HG03575 (cell line): ENCODE results near the gene NR3C1.

Experiments
- ATAC-seq: cut with Tn5 transposase; IDR thresholded peaks from one replicate; pipeline ENCODE4 v1.9.1; 2021; ENCODE audit not compliant: unreplicated experiment, insufficient number of reproducible peaks, low FRiP score; ENCODE audit errors: extremely low read depth

NR3C1 gene

DNA sequence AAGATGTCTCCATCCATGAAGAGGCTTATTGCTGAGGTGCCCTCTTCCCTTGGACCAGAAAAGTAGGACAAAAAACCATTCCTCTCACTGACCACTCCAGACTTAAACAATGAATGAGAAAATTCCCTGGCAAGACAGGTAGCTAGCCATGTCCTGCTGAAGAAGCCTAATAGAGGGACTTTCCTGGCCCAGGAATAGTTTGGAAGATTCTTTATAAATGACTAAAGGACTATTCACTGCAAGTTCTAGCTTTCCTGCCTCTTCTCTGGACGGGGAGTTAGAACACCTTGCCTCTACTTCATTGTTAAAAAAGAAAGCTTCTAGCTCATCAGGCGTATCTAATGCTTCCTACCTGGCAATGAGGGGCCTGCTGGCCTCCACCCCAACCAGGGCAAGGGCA, 153.6 kb downstream of the NR3C1 start:
- no peak for ATAC-seq

DNA sequence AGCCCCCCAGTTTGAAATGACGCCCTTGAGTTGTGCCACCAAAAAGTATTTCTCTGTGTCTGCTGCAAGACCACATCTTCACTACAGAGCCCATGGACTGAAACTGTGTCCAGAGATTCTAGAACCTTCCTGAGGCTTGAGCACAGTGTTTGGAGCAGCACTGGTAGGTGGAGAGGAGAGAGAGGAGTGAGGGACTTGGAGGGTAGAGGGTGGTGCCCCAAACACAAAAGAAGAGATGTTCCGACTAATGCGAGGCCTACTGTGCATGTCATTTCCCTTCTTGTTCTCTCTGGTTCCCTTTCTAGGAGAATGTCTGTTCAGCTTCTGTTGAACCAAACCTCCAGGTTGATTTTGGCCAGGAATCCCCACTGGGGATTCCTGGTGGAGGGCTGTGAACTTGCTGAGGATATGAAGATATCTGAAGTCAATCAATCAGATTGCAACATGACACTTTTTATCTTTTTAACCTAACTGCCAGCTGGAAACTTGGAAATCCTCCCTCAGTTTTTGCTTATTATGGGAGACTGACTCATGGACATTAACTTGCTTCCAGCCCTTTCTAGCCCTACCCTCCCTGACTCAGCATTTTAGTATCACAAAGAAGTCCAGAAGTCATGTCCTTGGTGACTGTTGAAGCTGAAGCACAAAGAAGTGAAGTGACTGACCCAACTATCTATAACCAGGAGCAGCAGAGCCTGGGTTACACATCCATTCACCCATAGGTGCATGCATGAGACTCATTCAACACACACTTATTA, 154.5 kb downstream of the NR3C1 start:
- ATAC-seq: no peak

DNA sequence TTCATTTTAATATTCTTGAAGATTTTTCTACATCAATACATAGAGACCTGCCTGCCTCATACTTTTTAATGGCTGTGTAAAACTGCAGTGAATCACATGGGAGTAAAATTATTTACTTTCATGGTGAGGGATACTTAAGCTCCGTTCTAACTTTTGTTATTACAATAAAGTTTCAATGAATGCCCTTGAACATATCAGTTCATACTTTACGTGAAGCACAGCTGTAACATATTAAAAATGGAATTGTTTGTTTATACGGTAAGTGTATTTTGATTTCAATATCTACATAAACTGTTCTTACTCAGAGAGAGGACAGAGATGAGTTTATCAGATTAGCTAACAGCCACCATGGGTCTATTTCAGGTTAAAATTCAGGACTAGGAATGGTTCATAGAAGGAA, 155.1 kb downstream of the NR3C1 start:
- no peak for ATAC-seq

DNA sequence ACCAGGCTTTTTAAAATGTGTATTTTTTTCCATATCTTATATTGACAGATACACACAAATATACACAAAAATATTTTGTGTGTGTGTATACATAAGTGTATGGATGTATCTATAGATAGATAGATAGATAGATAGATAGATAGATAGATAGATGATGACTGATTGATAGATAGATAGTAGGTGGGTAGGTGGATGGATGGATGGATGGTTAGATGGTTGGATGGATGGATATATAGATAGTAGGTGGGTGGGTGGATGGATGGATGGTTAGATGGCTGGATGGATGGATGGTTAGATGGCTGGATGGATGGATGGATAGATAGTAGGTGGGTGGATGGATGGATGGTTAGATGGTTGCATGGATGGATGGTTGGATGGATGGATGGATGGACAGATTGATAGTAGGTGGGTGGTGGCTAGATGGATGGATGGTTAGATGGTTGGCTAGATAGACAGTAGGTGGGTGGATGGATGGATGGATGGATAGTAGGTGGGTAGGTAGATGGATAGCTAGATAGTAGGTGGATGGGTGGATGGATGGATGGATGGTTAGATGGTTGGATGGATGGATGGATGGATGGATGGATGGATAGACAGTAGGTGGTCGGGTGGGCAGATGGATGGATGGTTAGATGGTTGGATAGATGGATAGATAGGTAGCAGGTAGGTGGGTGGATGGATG, 156.2 kb downstream of the NR3C1 start:
- ATAC-seq: no peak

DNA sequence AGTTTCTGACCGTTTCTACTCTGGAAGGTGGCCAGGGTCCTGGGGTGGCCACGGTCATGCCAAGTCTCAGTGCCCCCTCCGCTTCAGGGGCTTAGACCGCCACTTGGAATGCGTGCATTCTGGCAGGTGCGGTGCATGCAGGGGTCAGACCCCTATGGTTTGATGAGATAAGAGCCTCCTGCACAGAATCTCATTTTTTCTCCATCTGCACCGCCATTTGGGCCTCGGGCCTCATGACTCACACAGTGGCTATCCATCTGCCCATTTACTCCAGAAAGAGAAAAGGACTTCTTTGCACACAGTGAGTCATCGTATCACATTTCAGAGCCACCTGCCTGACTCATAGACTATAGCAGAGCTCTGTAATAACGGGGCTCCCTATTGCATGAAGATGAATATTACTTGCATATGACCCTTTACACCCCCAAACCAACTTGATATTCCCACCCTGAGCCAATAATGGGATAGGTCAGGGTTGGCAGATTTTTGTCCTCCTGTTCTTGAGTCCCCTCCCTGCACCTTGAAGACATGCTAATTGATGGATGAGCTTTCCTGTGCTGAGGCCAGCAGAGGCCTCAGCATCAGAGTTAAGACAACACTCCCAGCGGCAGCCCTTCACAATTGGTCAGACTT, 157.4 kb downstream of the NR3C1 start:
- no peak for ATAC-seq

- ATAC-seq: no peak
These were observed 158.5 kb downstream of the NR3C1 start for GRCh38 chr5:143244990-143245389.

DNA sequence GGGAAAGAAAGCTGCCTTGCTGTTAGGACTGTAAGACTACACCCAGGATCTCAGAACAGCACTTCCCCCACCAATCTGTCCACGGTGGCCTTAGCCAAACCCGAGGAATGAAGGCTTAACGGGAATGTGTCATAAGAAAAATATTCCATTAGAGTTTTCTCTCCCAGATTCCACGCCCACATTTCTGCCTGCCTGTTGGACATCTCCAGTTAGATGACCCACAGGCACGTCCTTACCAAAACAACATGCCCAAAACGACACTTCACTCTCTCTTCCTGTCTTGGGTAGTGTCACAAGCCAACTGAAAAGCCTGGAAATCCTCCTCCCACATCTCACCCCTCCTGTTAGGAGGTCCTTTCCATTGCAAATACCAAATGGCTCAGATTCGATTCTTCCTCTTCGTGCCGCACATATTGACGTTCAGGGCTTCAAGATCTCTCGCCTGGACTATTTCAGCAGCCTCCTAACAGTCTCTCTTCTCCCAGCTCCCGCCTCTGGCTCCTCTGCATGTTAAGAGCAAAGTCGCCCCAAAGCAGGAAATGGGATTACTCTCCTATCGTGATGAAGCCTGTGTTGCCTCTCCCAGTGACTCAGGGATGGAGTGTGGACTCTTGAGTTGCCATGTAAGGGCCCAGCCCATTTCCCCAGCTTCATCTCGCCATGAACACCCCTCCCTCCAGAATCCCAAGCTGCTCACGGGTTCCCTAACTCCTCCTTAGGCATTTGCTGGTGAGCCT, 159.3 kb downstream of the NR3C1 start:
- no peak for ATAC-seq

GRCh38 chr5:143243103-143243502, 160.4 kb downstream of the NR3C1 start:
- no peak for ATAC-seq

DNA sequence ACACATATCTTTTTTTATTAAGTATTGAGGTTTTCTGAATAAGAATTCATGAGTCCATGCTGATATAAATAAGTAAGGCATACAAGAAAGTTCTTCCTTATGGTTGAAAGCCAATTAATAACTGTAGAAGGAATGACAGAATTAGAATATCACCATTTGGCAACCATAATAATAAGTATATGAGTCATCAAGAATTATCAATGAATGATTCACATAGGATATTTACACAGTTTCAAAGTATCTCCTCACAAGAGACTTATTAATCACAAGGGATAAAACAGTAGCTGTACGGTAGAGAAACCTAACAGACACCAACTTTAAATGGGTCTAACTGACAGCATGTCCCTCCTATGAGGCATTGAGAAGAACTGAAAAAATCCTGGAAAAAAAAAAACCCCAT, 161.6 kb downstream of the NR3C1 start:
- ATAC-seq: no peak

DNA sequence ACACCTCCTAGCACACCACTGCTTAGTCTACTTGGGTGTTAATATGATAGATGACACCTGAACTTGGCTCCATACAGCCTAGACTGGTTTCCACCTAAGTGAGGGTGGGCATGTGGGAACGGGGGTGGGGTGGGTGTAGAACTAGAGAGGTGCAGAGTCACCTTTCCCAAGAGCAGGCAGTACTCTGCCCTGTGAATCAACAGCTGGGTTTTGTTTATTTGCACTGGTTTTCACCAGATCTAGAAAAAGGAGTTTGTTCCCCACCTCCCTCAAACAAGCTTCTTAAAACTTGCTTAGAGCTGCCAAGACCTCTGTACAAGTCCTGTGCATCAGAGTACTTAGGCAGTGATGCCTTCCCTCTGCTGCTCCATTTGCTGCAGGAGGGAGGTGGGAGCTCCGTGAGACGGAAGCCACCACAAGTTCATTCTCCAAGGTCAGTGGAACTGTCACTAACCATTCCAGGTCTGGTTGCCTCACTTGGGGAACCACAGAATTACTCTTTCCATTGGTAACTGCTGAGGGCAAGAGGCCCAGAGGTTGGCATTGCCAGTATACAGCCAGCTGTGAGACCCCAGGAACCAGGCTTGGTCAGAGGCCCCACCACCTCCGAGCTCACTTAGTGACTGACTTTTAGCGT, 163.5 kb downstream of the NR3C1 start:
- ATAC-seq: no peak

GRCh38 chr5:143238620-143239019, 164.9 kb downstream of the NR3C1 start:
- no peak for ATAC-seq

DNA sequence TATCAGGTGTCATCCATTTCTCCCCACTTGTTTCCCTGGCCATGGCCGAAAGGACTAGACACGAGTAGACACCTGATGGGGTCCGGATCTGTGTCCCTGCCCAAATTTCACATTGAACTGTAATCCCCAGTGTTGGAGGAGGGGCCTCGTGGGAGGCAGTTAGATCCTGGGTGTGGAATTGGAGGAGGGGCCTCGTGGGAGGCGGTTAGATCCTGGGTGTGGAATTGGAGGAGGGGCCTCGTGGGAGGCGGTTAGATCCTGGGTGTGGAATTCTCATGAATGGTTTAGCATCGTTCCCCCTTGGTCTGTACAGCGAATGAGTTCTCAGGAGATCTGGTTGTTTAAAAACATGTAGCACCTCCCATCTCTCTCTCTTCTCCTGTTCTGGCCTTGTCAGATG, 165.8 kb downstream of the NR3C1 start:
- no peak for ATAC-seq

DNA sequence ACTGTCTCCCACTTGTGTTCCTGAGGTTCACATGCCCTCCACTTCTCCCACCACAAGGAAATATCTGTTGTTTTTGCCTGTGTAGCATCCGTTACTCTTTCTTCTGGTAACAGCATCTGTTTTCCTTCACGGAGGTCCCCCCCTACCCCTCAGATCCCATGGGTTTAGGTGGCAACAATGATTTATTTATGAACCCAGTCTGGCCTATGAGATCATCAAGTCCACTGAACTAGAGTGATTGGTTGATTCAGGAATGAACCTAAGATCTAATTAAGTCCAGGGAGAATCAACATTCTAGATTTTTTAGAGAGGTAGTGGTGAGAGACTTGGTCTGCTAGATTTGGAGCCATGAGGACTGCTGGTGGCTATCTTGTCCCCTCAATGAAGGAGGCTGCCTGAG, 166.8 kb downstream of the NR3C1 start:
- no peak for ATAC-seq

DNA sequence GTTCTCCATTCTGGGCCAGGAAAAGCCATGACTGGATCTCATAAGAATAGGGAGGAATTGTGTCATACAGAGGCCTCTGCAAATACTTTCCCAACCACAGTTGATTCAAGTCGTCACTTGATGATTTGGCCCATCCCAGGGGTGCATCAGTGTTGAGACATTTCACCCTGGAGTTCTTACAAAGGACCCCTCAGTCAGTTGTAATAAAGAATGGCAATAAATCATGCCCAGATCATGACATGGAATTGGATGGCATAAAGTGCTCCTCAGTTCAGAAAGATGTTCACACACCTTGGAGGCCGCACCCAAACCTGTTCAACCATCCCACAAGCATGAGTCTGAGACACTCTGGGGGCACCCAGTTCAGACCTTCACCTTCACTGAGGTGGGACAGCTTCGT, 168.1 kb downstream of the NR3C1 start:
- ATAC-seq: no peak

GRCh38 chr5:143234162-143234842, 169.2 kb downstream of the NR3C1 start:
- ATAC-seq: no peak

- no peak for ATAC-seq
These were observed 170.5 kb downstream of the NR3C1 start for GRCh38 chr5:143233031-143233430.

- no peak for ATAC-seq
These were observed 171.3 kb downstream of the NR3C1 start for GRCh38 chr5:143231973-143232812.

GRCh38 chr5:143231416-143231815, 172.1 kb downstream of the NR3C1 start:
- ATAC-seq: no peak
